Stimulated activated CD8-positive, alpha-beta memory T cell treated with anti-CD3 and anti-CD28 coated beads, Interleukin-2, amount 100 ng/mL, for 1 hour (primary cell): ENCODE results near the gene YLPM1.

ENCODE experiments used
- DNase-seq, 2 donors: peaks; one replicate each; pipeline ENCODE4 v3.0.0-alpha.2; 2020; ENCODE audit warnings: low read depth in 2 of 2

Gene YLPM1

DNA sequence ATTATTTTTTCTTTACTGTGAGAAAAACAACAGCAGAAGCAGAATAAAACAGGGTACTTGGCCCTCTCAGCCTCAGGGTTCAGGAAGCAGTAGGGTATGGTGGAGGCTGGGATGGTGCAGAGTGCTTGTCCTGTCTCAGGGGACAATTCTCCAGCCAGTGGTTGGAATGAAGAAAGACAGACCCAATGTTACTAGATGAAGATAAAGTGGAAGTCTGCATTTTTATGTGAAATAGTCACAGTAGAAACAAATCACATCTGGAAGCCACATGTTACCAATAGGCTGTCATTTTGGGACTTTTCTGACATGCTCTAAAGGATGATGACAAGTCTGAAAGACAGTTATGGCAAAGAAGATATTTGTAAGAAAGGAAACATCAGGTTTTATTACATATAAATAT, 80.5 kb downstream of the YLPM1 start:
- no peak for DNase-seq

DNA sequence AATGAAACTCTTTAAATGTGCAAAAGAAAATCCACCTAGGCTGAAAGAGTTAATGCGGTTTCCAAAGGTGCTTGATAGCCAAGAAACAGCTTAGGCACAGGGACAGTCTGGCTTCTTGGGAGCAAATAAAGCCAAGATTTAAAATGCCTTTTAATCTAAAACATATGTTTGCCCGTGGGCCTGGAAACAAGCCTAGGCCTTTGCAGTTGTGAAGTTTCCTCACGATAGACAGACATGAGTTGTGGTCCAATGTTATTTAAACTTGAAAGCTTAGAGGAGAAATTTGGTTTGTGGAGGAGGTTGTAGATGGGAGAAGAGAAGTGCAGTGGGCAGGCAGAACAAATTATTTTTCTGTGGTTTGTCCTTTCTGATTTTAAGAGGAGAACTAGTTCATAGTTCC, 83.1 kb downstream of the YLPM1 start:
- DNase-seq = no peak

DNA sequence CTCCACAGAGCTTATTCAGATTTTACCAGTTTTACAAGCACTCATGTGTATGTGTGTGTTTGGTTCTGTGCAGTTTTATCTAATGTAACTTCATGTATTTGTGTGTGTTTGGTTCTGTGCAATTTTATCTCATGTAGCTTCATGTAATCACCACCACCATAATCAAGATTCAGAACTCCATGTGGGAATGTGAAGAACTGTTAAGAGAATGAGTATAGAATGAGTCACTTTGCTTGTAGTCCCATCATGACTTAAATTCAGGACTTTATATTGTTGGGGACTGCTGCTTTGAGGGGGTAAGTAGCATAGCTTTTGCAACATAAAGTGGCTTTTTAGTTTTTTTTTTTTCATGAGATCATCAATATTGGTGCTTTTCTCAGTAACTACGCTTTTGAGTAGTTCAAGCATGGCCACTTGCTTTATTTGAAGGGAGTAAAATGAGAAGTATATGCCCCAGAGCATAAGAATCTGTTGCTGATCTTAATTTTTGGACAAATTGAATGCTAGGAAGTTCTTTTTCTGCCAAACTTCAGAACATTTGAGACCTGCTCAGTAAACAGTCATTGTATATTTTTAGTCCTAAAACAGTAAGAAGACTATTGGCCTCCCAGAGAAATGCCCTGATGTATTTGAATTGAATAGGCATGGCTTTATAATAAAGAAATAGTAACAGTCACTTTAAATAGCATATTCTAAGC, 84.0 kb downstream of the YLPM1 start:
- DNase-seq = no peak

GRCh38 chr14:74848768-74849167, 85.7 kb downstream of the YLPM1 start:
- no peak for DNase-seq

DNA sequence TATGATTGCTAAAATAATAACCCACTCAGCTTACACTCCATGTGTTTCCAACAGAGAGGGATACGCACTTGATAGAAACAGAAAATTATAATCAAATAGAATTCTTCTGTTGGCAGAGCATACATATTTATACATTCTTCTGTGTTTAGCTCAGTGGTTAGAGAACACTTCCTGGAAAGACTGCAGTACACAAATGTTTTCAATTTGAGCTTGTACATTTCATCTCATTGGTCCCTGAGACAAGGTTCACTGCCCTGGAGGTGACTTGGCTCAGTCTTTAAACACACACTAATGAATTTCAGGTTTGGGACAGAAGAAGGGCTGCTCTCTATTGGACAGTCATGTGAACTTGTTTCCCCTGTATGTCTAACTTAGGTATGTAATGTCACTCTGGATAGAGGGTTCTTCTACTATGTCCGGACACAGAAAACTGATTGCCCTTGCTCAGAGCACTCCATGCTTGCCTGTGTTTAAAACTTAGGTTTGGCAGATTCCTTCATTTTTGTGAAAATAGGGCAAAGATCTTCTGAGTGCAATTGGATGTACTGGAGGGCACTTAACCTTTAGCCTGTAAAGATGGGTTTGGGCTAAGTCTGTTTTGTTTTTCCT, 89.9 kb downstream of the YLPM1 start:
- DNase-seq = no peak

DNA sequence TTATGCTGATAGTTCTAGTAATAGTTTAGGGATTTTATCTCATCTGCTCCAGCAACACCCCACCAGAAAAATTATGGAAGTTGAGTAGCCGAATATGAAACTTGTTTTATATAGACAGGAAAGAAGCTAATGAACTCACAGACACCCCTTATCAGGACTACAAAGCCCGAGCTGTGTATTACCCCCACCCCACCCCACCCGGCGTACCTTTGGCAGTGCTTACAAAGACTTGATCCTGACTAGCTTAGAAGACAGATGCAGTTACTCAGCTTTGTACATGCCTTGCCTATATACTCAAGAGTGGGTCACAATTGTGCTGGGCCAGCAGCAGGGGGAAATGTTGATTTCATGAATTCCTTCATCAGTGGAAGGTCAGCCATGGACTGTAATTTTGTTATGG, 90.5 kb downstream of the YLPM1 start:
- DNase-seq = no peak

- DNase-seq = no peak
Measured at GRCh38 chr14:74855021-74855420, 91.9 kb downstream of the YLPM1 start.

DNA sequence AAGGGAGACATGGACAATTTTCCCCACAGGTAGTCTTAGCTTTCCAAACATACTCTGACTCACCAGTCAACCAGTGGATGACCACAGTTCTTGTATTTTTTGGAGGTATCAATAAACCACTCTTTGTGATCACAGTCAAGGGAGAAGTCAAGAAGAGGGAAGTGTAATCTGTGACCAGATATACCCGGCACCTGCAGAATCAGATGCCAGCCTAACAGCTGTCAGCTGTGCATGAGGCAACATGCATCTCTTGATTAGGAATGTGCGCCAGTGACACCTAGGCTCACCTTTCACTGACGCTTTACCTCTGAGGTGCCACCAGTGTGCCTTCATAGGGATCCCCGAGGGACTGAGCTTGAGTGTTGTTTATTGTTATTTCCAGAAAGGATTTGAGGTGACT, 92.8 kb downstream of the YLPM1 start:
- DNase-seq = no peak

DNA sequence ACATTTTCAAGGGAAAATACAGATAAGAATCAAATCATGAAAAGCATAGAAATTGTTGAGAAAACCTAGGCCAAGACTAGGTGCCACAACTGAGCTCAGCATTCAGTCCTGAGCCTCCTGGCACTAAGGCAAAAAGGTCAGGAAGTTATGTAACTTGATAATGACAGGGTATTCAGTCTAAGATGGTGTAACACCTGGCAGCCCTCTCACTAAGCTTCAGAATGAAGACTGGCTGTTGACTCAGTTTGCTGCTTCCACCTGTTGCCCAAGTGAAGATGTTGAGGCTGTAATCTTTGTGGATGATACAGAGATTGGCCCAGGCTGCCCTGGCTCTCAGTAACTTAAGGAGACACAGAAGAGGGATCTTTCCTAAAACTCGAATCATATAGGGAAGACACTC, 93.2 kb downstream of the YLPM1 start:
- no peak for DNase-seq

GRCh38 chr14:74858022-74858421, 94.9 kb downstream of the YLPM1 start:
- DNase-seq = no peak

GRCh38 chr14:74859757-74860552, 96.8 kb downstream of the YLPM1 start:
- no peak for DNase-seq

- peak; percentile 86 to 89 for DNase-seq
Measured at GRCh38 chr14:74860899-74861733, 98.0 kb downstream of the YLPM1 start.

- DNase-seq = no peak
Measured at GRCh38 chr14:74861734-74862090, 98.6 kb downstream of the YLPM1 start.

DNA sequence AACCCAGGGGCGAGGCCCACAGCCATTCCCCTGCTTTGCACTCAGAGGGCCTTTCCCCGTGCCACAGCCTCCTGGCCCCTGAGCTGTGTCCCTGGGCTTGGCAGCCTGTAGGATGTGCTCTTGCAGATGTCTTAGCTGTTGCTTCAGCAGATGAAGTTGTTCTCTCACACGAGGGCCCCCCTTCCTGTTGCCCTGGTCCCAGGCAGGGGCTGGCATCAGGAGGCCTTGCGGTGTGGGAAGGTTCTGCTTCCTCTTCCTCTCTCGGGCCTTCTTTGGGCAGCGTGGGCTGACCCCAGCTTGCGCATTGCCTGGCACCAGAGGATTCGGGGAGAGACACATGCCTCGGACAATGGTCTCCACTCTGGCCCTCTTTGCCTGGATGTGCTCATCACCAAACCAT, 100.2 kb downstream of the YLPM1 start:
- no peak for DNase-seq

DNA sequence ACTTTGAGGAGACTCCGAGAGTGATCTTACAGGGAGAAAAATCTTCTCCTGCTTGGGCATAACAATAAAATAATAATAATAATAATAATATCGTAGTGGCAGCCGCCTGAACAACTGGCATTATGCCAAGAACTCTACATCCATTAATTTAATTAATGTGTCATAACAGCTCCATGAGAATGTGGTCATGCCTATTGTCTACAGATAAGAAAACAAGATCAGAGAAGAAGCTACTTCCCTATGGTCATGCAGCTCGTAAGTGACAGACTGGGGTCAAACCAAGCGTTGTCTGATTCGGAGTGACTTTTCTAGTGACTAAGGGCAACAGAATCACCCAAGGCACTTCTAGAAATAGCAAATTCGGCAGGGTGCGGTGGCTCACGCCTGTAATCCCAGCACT, 101.1 kb downstream of the YLPM1 start:
- DNase-seq = no peak

- DNase-seq = no peak
Measured at GRCh38 chr14:74865156-74865555, 102.0 kb downstream of the YLPM1 start.

DNA sequence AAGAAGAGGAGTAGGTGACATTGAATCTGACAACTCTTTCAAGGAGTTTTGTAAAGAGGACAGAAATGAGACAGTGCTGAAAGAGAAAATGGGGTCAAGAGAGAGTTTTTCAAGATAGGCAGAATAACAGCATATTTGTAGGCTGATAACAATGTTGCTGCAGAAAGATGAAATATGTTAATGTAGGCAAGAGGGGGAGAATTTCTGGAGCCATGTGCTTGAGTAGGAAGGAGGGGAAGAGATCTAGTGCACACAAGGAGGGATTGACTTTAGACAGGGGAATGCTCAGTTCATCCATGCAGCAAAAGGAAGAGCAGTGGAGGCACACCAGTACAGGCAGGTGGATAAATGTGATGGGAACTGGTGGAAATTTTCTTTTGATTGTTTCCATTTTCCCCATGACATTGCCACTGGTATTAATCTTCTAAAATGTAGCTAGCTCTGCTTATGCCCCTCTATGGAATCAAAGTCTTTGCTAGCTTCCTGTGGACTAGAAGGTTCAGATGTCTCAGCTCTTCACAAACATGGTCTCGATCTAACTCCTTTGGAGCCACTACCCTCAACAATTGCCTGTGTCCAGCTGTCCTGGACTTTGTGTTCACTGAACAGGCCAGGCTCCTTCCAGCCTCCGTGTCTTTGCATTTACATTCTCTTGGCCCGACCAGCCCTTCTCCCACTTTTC, 103.7 kb downstream of the YLPM1 start:
- DNase-seq = no peak

DNA sequence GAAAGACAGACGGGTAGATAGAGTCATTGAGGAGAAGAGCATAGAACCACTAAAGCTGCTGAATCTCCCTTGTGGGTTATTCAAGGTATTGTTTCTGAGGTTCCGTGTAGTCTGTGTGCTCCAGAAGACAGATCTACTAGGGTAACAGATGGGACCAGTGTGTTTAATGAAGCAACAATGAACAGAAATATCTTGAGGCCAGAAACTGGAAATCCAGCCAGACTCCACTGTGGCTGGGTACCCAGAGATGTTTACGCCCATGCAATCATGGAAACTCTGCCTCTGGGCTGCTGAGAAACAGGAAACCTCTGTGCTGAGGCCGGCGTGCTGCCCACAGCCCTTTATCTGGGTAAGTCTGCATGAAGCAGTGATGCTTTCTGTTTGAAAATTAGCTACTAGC, 104.6 kb downstream of the YLPM1 start:
- peak; percentile 8 to 39 for DNase-seq

DNA sequence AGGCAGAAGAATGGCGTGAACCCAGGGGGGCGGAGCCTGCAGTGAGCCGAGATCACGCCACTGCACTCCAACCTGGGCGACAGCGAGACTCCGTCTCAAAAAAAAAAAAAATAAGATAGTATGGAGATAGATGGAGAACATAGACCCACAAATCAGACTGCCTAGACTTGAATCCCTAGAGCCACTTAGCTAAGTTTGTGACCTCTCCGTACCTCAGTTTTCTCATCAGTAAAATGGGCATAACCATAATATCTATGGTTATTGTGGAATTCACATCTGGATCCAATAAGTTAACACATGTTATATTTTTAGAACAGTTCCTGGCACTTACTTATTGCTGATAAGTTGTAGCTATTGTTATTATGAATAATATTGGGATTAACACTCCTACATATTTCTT, 105.6 kb downstream of the YLPM1 start:
- no peak for DNase-seq

- DNase-seq = no peak
Measured at GRCh38 chr14:74871819-74872218, 108.7 kb downstream of the YLPM1 start.

DNA sequence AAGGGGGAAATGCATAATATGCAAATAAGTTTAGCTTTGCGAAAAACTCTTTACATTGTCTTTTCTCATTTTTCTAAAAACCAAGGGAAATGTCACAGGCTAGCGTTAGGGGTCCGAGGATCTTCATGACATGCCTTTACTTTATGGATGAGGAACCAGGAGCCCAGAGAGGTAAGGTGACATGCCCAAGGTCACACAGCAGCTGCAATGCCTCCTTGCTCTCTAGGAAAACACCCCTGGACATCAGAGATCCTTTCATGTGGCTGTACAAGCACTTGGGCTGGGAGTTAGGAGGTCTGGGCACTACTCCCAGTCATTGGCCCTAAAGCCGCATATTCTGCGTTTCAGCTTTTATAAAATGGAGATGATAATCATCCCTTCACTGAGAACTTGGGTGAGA, 112.1 kb downstream of the YLPM1 start:
- no peak for DNase-seq
